Frontal cortex (tissue), 4 donors: ENCODE data around the gene LALBA. TPM values are rescaled to one million over a fixed set of nuclear protein-coding genes. Genes with fewer than 3 reads are reported as not detected.
"Not testable (repeated sequence)": the region's sequence is repeated elsewhere in the genome, so short reads cannot be mapped to it uniquely, and the experiment has no call there.

ENCODE experiments used
- DNase-seq, 2 donors: peaks; one replicate each; pipeline ENCODE4 v3.0.0; 2012; ENCODE audit warnings: low spot score in 2 of 2
- FAIRE-seq: peaks from 2 replicates; lab custom pipeline; 2012; peaks lifted over from hg19 to GRCh38; lab: Jason Lieb, UNC
- total RNA-seq: library from RNA; depleted of rRNA; stranded (reverse); fragments of >200 nt; gene quantifications from one replicate; pipeline ENCODE4 v1.2.3, GENCODE V29; 2014
- donor health status: control.
- donor health status: control.
- donor health status: control.

Gene LALBA
- total RNA-seq, 1 donor from 2014 or later: not detected

DNA sequence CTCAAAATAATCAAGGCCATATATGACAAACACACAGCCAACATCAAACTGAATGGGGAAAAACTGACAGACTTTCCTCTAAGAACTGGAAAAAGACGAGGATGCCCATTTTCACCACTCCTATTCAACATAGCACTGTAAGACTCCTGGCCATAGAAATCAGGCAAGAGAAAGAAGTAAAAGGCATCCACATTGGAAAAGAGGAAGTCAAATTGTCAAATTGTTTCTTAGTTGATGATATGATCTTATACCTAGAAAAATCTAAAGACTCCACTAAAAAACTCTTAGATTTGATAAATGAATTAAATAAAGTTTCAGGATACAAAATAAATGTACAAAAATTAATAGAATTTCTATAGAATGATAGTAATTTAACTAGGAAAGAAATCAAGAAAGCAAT is 33.2 kb downstream of the LALBA start:
- FAIRE-seq: peak; percentile 10
- DNase-seq: no peak

- FAIRE-seq (no peak), DNase-seq (no peak)
Measured at GRCh38 chr12:48532601-48533000, 37.2 kb downstream of the LALBA start.

- FAIRE-seq (no peak), DNase-seq (no peak)
Measured at GRCh38 chr12:48527891-48528670, 41.8 kb downstream of the LALBA start.

DNA sequence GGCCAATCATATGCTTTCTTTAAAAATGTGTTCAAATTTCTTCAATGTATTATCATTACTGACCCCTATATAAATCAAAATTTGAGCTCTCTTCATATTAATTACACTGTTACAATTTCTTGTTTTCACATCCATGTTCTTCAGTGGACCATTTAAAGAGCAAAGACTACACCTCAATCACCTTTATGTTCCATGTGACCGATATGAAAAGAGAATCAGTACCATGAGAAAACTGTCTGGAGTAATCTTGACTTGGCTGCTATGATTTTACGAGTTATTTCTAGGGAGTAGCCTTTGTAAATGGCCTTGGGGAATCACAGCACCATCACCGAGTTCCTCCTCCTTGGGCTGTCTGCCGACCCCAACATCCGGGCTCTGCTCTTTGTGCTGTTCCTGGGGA is 44.5 kb downstream of the LALBA start, which contains the start of gene OR8S1:
Gene OR8S1, plus strand, starts transcription at position 301 of the 400 bp plus-strand sequence. Its CDS starts 0 bp downstream, at position 301.
- FAIRE-seq: no peak

GRCh38 chr12:48520381-48520780 is 49.5 kb downstream of the LALBA start:
- FAIRE-seq, DNase-seq: not testable (repeated sequence)

More for the DNA sequence above, 44.5 kb downstream of the LALBA start, which contains the start of gene OR8S1:
- DNase-seq: no peak

Other genes with a start within 250 kb of the LALBA start
- 33.4 TPM for gene ZNF641, start 219.1 kb downstream of the LALBA start, total RNA-seq
- not detected for gene ANP32D, start 97.5 kb downstream of the LALBA start, total RNA-seq
- gene C12orf54, start 87.5 kb downstream of the LALBA start, total RNA-seq: not detected
- not detected for gene OR8S1, start 44.4 kb downstream of the LALBA start, total RNA-seq
- 78.3 TPM for gene KANSL2, start 112.2 kb upstream of the LALBA start, total RNA-seq
- gene CCNT1, start 146.7 kb upstream of the LALBA start, total RNA-seq: 34.6 TPM
- 25.7 TPM for gene ADCY6, start 219.0 kb upstream of the LALBA start, total RNA-seq
- gene CACNB3, start 248.4 kb upstream of the LALBA start, total RNA-seq: 41.6 TPM